Fibroblast of skin of right quadriceps (primary cell): ENCODE data around the gene IFNL3.
A peak's percentile ranks its signal among the peaks of the same experiment; 100 is the strongest.
"Not testable (repeated sequence)": the region's sequence is repeated elsewhere in the genome, so short reads cannot be mapped to it uniquely, and the experiment has no call there.

Source experiments
- DNase-seq: peaks from one replicate; pipeline ENCODE4 v3.0.0-alpha.2; 2013

The IFNL3 gene

DNA sequence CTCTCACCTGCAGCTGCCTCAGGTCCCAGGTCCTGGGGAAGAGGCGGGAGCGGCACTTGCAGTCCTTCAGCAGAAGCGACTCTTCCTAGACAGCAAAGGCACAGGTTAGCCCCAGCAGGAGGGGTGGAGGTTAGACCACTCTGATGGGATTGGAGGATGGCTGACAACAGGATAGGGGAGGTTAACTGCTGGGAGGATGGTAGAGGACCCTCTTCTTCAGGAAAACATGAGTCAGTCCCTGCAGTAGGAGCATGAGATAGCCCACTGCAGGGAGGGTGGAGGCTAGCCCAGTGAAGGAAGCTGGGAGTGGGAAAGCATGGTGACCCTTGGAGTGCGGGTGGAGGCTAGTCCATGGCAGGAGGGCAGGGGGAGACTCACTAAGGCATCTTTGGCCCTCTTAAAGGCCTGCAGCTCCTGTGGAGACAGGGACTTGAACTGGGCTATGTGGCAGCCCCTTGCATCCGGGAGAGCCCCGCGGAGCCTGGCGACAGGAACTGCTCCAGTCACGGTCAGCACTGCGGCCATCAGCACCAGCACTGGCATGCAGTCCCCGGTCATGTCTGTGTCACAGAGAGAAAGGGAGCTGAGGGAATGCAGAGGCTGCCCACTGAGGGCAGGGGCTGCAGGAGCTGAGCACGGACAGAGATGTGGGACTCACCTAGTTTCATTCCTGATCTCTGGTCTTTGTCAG lies at the start of gene IFNL3:
TSS of gene IFNL3 (minus strand) at position 597 of the 691 bp plus-strand sequence. CDS start at position 558, 39 bp downstream.
- not testable (repeated sequence) for DNase-seq

DNA sequence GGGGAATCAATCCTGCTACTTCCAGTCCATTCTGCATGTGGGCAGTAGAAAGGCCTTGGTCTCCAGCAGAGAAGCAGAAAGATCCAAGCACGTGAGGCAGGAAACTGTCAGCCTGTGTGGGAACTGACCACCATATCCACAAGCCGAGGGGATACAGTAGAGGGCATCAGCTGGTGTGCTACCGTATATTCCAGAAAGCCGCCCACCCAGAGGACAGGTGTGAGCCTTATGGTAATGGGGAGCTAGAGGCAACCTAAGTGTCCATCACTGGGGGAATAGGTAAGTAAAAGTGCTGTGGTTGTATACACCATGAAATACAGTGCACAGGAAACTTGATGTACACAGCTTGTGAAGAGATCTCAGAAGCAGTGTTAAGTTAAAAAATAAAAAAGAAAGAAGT lies 48.6 kb upstream of the IFNL3 start:
- DNase-seq, result no peak

DNA sequence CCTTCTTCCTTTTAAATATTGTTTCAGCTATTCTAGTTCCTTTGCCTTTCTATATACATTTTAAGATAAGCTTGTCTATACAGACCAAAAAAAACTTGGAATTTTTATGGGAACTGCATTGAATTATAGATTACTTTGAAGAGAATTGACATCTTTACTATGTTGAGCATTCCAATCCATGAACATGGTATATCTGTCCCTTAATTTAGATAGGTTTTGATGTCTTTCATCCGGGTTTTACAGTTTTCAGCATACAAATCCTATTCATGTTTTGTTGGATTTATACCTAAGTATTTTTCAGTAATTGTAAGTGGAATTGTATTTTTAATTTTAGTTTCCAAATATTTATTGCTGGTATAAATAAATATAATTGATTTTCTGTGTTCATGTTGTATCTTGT lies 39.2 kb upstream of the IFNL3 start:
- no peak for DNase-seq

DNA sequence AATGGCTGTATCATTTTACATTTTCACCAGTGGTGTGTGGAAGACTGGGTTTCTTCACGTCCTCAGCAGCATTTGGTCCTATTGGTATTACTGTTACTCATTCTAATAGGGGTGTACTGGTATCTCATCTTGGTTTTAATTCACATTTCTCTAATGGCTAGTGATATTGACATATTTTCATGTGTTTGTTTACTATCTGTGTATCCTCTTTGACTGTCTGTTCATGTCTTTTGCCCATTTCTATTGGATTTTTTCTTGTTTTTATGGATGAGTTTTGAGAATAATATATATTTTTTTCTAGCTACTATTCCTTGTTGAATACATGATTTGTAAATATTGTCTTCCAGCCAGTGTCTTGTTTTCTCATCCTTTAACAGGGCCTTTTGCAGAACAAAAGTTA lies 37.2 kb upstream of the IFNL3 start:
- no peak for DNase-seq

DNA sequence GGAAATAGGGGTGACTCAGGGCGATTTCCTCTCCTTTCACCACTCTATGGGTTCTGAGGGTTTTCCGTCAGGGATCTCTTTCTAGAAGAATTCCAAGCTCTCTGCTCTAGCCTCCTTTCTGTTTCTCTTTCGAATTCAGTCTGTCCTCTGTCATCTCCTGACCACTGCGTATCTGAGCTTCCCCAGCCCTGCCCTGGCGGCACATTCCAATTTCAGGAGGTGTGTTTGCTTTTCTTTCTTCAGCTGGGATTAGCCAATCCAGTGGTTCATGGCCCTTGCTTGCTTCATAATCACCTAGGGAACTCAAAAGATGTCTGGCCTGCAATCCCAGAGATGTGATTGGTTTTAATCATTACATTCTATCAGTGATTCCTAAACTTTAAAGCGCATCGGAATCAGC lies 32.8 kb upstream of the IFNL3 start:
- DNase-seq, result no peak

DNA sequence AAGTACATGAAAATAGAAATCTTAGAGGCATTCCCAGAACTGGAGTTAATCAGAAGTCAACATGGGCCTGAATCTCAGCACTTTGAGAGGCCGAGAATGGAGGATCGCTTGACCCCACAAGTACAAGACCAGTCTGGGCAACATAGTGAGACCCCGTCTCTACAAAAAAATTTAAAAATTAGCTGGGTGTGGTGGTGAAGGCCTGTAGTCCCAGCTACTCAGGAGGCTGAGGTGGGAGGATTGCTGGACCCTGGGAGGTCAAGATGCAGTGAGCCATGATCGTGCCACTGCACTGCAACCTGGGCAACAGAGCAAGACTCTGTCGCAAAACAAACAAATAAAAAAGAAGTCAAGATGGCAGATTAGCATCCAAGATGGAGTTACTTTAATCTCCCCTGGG lies 31.9 kb upstream of the IFNL3 start:
- DNase-seq, result no peak

DNA sequence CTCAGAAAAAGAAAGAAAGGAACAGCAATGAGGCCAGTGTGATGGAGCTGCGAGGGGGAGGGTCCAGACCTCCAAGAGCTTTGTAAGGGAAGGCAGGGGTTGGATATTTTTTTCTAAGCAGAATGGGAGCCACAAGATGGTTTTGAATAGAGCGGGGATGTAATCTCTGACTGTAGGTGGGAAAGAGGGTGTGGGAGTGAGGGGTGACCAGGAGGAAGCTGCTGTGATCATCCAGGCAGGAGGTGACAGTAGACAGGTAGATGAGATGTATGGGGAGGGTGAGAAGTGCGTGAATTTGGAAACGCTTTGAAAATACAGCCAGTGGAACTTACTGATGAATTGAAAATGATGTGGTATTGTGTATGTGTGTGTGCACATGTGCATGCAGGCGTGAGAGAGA lies 30.8 kb upstream of the IFNL3 start:
- DNase-seq, result no peak

DNA sequence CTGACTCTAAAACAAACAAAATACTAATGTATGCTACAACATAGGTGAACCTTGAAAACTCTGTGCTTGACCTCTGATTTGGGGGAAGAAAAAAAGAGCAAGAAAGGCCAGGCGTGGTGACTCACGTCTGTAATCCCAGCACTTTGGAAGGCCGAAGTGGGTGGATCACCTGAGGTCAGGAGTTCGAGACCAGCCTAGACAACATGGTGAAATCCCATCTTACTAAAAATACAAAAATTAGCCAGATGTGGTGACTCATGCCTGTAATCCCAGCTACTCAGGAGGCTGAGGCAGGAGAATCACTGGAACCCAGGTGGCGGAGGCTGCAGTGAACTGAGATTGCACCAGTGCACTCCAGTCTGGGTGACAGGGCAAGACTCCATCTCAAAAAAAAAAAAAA lies 29.1 kb upstream of the IFNL3 start:
- DNase-seq, result not testable (repeated sequence)

DNA sequence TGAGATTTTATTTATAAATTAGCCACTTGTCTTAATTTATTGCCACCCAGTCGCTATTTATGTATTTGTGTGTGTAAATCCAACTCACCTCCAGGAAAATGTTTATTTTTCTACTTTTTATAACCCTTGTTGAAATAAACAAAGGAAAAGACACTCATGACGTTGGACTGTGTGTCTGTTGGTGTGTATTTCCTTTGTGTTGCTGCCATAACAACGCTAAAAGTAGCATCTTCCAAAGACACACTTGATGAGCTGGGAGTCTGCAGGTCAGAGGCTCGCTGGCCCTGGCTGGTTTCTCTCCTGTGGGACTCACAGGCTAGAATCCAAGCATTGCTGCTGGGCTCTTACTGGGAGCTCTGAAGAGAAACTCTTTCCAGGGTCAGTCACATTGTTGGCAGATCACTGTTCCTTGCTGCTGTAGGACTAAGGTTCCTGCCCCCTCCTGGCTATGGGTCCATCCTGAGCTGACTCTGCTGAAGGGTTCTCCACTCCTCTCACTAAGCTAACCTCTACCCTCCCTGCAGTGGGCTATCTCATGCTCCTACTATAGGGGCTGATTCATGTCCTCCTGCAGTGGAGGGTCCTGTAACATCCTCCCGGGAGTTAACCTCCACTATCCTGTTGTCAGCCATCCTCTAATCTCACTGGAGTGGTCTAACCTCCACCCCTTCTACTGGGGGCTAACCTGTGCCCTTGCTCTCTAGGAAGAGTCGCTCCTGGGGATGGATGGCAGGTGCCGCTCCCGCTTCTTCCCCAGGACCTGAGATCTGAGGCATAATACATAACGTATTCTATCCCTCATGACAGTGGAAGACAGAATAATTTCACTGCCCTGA lies 25.4 kb upstream of the IFNL3 start:
- DNase-seq, result no peak

DNA sequence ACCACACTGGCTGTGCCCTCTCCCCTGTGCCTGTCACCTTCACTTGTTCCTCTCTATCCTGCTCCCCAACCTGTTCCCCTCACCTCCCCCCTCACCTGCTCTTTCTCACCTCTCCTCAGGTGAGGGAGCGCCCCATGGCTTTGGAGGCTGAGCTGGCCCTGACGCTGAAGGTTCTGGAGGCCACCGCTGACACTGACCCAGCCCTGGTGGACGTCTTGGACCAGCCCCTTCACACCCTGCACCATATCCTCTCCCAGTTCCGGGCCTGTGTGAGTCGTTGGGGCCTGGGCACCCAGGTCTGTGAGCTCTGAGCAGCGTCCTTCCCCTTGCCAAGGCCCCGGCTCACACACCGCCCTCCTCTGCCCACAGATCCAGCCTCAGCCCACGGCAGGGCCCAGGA lies 24.6 kb upstream of the IFNL3 start:
- not testable (repeated sequence) for DNase-seq

DNA sequence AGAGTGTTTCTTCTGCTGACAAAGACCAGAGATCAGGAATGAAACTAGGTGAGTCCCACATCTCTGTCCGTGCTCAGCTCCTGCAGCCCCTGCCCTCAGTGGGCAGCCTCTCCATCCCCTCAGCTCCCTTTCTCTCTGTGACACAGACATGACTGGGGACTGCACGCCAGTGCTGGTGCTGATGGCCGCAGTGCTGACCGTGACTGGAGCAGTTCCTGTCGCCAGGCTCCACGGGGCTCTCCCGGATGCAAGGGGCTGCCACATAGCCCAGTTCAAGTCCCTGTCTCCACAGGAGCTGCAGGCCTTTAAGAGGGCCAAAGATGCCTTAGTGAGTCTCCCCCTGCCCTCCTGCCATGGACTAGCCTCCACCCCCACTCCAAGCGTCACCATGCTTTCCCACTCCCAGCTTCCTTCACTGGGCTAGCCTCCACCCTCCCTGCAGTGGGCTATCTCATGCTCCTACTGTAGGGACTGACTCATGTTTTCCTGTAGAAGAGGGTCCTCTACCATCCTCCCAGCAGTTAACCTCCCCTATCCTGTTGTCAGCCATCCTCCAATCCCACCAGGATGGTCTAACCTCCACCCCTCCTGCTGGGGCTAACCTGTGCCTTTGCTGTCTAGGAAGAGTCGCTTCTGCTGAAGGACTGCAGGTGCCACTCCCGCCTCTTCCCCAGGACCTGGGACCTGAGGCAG lies 23.9 kb upstream of the IFNL3 start:
- not testable (repeated sequence) for DNase-seq

DNA sequence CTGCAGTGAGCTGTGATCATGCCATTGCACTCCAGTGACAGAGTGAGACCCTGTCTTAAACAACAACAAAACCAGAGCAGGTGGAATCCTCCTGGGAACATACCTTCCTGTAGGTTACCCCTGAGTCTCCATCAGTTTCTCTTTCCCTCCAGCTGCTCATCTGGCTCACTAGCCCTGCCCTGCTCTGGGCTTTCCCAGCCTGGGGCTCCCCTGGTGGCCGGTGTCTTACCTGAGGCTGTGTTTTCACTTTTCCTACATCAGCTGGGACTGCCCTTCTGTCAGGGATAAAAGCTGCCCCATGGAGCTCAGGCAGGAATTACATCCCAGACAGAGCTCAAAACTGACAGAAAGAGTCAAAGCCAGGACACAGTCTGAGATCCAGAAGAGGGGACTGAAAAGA lies 23.3 kb upstream of the IFNL3 start, which contains the start of gene IFNL2:
TSS of gene IFNL2 (plus strand) at position 312 of the 400 bp plus-strand sequence. CDS start 173 bp downstream, outside the sequence.
- not testable (repeated sequence) for DNase-seq

DNA sequence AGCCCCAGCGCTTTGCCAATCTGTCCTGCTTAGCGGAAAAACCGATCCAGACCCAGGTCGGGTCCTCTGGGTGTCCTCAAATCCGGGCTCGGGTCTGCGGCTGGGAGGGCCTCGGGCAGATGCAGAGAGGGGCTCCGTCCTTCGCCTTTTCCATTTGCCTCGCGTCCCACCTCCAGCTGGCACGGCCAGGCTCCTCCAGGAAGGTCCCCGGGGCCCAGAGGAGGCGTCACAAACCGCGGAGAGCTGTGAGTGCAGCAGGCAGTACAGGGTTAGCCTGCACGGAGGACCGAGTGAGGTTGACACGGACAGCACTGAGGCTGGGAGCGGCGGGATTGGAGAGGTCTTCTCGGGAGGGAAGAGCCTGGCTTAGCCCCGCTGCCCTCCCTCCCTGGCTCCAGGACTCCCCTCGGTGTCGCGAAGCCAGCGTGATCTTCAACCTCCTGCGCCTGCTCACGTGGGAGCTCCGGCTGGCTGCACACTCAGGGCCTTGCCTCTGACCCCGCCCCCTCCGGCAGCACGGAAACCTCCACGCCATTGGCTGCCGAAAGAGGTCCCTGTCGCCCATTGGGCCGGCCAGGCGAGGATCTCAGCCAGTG lies 20.6 kb upstream of the IFNL3 start:
- no peak for DNase-seq

DNA sequence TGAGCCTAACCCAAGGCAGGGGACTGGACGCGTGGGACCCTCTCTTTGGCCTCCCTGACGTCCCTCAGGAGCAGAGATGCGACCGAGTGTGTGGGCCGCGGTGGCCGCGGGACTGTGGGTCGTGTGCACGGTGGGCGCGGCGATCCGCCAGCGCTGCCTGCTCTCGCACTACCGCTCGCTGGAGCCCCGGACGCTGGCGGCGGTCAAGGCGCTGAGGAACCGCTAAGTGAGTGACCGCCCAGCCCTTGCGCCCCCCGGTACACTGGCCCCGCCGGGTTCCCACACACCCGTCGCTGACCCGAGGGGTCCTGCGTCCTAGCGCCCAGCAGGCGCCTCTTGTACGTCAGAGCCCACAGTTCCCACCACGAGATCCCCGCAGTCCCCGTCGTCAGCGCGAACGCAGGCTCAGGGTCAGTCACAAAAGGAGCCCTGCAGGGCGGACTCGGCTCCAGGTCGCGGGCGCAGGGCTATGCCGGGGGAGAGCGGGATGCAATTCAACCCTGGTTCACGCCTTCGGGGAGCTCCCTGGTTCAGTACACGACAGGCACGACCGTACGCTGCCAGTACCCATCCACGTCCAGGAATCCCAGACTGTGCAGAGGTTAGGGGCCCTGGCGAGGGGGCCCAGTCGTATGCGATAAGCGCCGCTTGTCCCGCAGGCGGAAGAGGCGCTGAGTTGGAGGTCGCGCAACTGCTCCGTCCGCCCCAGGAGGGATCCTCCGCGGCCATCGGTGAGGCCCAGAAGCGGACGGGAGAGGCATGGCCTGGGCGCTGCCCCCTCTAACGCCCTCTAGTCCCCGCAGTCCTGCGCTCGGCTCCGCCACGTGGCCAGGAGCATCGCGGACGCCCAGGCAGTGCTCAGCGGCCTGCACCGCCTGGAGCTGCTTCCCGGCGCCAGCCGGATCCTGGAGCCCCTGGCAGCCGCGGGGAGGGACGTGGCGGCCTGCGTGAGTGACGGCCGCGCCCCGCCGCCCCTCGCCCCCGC lies 19.8 kb upstream of the IFNL3 start:
- peak; percentile 7 for DNase-seq

DNA sequence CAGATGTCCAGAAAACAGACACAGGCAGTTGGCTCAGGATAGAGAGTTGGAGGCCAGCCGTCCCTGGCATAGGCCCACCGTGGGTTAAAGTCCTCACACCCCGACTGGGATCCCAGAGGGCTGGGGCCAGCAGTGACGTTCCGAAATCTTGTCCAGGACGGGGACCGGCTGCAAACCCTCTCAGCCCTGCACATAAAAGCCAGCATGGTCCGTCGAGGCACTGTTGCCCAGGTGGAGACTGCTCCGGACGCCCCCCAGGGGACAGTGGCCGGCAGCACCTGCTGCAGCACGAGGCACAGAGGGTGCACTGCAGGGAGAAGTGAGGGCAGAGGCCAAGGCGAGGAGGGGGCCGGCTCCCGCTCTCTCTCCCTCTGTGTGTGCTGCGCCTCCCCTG lies 19.1 kb upstream of the IFNL3 start:
- no peak for DNase-seq

DNA sequence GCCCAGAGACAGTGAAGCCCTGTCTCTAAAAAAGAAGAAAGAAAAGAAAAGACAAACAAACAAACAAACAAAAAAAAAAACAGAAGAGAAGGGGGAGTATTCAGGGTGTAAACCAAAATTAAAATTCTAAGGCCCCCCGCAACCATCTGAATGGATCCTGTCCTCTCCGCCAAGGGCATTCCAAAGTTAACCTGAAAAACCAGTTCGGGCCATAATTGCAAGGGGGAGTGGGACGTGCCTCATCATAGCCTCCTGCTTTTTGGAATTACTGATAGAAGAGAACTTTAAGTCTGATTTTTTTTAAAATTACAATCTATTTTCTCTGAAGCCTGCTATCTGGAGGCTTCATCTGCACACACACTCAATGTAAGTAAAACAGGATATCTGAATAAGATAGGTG lies 17.7 kb upstream of the IFNL3 start:
- no peak for DNase-seq

DNA sequence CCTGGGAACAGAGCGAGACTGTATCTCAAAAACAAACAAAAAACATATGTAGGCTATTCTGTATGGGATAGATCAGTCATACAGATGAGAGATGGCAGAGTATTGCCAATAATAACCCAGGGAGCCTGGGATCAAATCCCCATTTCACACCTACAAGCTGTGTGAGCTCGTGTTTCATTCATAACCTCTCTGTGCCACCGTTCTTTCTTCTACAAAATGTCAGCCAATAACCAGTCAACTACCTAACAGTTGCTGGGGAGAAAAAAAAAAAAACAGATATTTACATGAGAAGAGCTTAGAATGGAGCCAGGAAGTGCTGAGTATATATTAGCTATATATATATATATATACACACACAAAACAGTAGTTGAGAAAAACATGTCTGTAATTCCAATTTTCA lies 16.9 kb upstream of the IFNL3 start:
- DNase-seq, result no peak

DNA sequence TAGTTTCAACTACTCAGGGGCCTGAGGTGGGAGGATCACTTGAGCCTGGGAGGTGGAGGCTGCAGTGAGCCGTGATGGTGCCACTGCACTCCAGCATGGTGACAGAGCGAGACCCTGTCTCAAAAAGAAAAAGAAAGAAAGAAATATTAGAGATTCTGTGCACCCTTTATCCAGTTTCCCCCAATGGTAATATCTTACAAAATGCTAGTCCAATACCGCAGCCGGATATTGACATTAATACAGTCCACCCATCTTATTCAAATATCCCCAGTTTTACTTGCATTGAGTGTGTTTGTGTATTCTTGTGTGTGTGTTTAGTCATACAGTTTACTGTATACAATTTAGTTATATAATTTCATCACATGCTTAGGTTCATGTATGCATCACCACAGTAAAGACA lies 12.4 kb upstream of the IFNL3 start:
- DNase-seq, result no peak

DNA sequence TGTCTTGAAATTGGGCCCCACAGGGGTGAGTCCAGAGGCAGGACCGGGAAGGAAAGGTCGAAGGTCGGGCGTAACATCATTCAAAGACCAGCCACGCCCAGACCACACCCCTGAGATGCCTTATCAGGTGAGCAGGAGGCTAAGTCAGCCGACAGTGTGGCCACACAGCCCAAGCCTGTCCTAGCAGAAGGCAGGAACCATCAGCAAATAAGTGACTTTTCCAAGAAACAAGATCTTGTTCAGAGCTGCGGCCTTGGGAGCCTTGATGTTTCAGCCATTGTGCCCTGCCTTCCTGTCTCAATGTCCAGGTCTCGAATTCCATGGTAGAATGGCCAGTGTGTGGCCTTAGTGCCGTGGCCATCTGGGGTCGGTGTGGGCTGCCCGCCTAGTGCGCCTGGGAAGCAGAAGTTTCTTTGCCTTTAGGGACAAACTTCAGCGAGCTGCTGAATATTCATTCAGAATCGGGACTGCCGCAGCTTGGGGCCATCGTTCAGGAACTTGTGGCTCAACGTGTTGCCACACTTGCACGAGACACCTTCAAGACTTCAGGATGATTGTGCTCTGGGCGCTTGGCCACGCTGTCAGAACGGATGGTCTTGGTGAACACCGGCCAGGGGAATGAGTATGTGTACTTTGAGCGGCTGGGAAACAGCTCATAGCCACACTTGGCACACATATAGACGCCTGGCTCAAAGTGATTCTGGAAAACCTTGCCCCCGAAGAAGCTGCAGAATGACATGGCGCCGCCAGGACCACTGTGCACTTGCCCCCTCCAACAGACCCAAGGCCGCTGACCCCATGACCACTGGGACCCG lies 9.9 kb upstream of the IFNL3 start:
- DNase-seq, result no peak

DNA sequence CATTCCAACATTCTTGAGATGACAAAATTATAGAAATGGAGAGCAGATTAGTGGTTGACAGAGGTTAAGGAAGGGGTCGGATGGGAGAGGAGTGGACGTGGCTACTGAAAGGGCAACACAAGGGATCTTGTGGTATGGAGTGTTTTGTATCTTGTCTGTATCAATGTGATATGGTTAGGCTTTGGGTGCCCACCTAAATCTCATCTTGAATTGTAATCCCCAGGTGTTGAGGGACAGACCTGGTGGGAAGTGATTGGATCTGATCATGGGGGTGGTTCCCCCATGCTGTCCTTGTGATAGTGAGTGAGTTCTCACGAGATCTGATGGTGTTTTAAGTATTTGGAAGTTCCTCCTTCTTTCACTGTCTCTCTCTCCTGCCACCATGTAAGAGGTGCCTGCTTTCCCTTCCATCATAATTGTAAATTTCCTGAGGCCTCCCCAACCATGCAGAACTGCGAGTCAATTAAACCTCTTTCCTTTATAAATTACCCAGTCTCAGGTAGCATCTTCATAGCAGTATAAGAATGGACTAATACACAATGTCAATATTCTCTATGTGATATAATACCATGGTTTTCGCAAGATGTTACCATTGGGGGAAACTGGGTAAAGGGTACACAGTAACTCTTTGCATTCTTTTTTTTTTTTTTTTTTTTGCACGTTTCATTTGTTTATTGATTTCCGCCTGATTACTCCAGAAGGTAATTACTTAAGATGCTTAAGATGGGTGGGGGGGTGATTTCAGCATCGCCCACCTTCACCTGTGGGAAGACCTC lies 8.8 kb upstream of the IFNL3 start:
- DNase-seq, result no peak
